Peyer's patch (tissue), 4 donors: ENCODE measurements around the gene FNDC3B.

Experiments used
- POLR2A ChIP-seq, 2 donors: fragments of 450-650 bp; IDR thresholded peaks; one replicate each; pipeline ENCODE4 v1.5.1; 2017; ENCODE audit warnings: antibody characterized with exemption in 2 of 2, mild to moderate bottlenecking in 2 of 2, moderate library complexity in 2 of 2
- TF ChIP-seq, protein P1 (sequence below), 6 experiments: fragments of 450-650 bp in 4 of 6; fragments of 200-600 bp in 2 of 6; sonication (generic) in 1 of 6; IDR thresholded peaks; one replicate each; pipeline ENCODE4 v1.5.1; 2017 to 2019; ENCODE audit warnings: antibody characterized with exemption in 6 of 6, mild to moderate bottlenecking in 3 of 6, moderate library complexity in 1 of 6

DNA sequence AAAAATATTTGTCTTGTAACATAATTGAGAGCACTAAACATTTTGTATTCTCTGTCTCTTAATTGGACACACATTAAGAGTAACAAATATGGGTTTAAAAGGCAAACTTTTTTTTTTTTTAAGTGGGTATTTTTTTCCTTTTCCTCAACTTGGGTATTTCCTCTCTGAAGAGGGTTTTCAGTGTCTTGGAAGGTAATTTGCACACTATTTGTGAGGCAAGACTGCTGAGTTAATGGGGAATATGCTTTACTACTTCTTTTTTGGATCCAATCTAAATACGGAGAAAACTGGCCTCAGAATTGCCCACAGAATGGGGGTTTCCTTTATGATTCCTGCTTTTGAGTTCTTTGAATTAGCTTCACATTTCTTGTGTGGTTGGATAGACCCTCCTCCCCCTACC lies 105.2 kb downstream of the FNDC3B start:
- TF ChIP-seq, protein P1, sequence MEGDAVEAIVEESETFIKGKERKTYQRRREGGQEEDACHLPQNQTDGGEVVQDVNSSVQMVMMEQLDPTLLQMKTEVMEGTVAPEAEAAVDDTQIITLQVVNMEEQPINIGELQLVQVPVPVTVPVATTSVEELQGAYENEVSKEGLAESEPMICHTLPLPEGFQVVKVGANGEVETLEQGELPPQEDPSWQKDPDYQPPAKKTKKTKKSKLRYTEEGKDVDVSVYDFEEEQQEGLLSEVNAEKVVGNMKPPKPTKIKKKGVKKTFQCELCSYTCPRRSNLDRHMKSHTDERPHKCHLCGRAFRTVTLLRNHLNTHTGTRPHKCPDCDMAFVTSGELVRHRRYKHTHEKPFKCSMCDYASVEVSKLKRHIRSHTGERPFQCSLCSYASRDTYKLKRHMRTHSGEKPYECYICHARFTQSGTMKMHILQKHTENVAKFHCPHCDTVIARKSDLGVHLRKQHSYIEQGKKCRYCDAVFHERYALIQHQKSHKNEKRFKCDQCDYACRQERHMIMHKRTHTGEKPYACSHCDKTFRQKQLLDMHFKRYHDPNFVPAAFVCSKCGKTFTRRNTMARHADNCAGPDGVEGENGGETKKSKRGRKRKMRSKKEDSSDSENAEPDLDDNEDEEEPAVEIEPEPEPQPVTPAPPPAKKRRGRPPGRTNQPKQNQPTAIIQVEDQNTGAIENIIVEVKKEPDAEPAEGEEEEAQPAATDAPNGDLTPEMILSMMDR (IDR thresholded peaks at IDR 0.05) = no peak
- no peak for TF ChIP-seq POLR2A (IDR thresholded peaks at IDR 0.05)
